H9 (cell line): ENCODE measurements around the gene ODAD4. TPM values are rescaled to one million over a fixed set of nuclear protein-coding genes. Genes with fewer than 3 reads are reported as not detected.

ENCODE experiments used
- DNase-seq: peaks from one replicate; pipeline ENCODE4 v3.0.0-alpha.2; 2017
- H2AFZ ChIP-seq: one replicate; pipeline ENCODE4 v1.6.1; 2013; ENCODE audit warnings: mild to moderate bottlenecking, low read length, control low read depth, moderate library complexity
- H2AK5ac ChIP-seq: 2 replicates; pipeline ENCODE4 v1.6.1; 2013; ENCODE audit warnings: low read length, control low read depth, mixed read lengths; ENCODE audit not compliant: insufficient read length
- H2BK120ac ChIP-seq: one replicate; pipeline ENCODE4 v1.6.1; 2013; ENCODE audit warnings: low read depth, mild to moderate bottlenecking, low read length, control low read depth, inconsistent platforms; ENCODE audit not compliant: poor library complexity, severe bottlenecking
- H2BK12ac ChIP-seq: 2 replicates; pipeline ENCODE4 v1.6.1; 2013; ENCODE audit warnings: low read length, control low read depth, mixed read lengths, low read depth; ENCODE audit not compliant: insufficient read length
- H2BK15ac ChIP-seq: 2 replicates; pipeline ENCODE4 v1.6.1; 2013; ENCODE audit warnings: low read depth, low read length, control low read depth
- H2BK20ac ChIP-seq: one replicate; pipeline ENCODE4 v1.6.1; 2013; ENCODE audit warnings: low read depth, mild to moderate bottlenecking, low read length, control low read depth, inconsistent platforms; ENCODE audit not compliant: poor library complexity, severe bottlenecking
- H2BK5ac ChIP-seq: 2 replicates; pipeline ENCODE4 v1.6.1; 2013; ENCODE audit warnings: low read length, control low read depth, mixed read lengths; ENCODE audit not compliant: insufficient read length
- H3K14ac ChIP-seq: 2 replicates; pipeline ENCODE4 v1.6.1; 2013; ENCODE audit warnings: low read length, control low read depth; ENCODE audit not compliant: insufficient read depth
- H3K18ac ChIP-seq: 2 replicates; pipeline ENCODE4 v1.6.1; 2013; ENCODE audit warnings: low read depth, mild to moderate bottlenecking, mixed read lengths, low read length, control low read depth; ENCODE audit not compliant: insufficient read length
- H3K23ac ChIP-seq: 2 replicates; pipeline ENCODE4 v1.6.1; 2013; ENCODE audit warnings: low read length, control low read depth, mixed read lengths, low read depth; ENCODE audit not compliant: insufficient read length
- H3K23me2 ChIP-seq: 2 replicates; pipeline ENCODE4 v1.6.1; 2013; ENCODE audit warnings: low read depth, mild to moderate bottlenecking, mixed read lengths, low read length, control low read depth; ENCODE audit not compliant: insufficient read length, poor library complexity, severe bottlenecking
- H3K27ac ChIP-seq: 2 replicates; pipeline ENCODE4 v1.5.1; 2013; ENCODE audit warnings: low read length, control low read depth, mixed read lengths, low read depth; ENCODE audit not compliant: insufficient read length
- H3K27me3 ChIP-seq: 2 replicates; pipeline ENCODE4 v1.6.1; 2013; ENCODE audit warnings: low read length, control low read depth, inconsistent platforms; ENCODE audit not compliant: insufficient read depth
- H3K4ac ChIP-seq: 2 replicates; pipeline ENCODE4 v1.6.1; 2013; ENCODE audit warnings: low read depth, mild to moderate bottlenecking, control low read depth, inconsistent platforms, low read length, moderate library complexity
- H3K4me1 ChIP-seq: 2 replicates; pipeline ENCODE4 v1.6.1; 2013; ENCODE audit warnings: low read length, control low read depth, inconsistent platforms; ENCODE audit not compliant: insufficient read depth
- H3K4me2 ChIP-seq: 2 replicates; pipeline ENCODE4 v1.6.1; 2013; ENCODE audit warnings: low read length, control low read depth, mixed read lengths; ENCODE audit not compliant: insufficient read length, insufficient read depth
- H3K56ac ChIP-seq: 2 replicates; pipeline ENCODE4 v1.6.1; 2013; ENCODE audit warnings: low read depth, mild to moderate bottlenecking, mixed read lengths, low read length, control low read depth; ENCODE audit not compliant: insufficient read length
- H3K79me1 ChIP-seq: 2 replicates; pipeline ENCODE4 v1.6.1; 2013; ENCODE audit warnings: low read depth, mild to moderate bottlenecking, moderate library complexity, low read length, control low read depth, inconsistent platforms; ENCODE audit not compliant: insufficient read depth, poor library complexity, severe bottlenecking
- H3K79me2 ChIP-seq: 2 replicates; pipeline ENCODE4 v1.6.1; 2013; ENCODE audit warnings: low read length, control low read depth, inconsistent platforms; ENCODE audit not compliant: insufficient read depth
- H3K9ac ChIP-seq: 2 replicates; pipeline ENCODE4 v1.6.1; 2013; ENCODE audit warnings: low read length, control low read depth, mixed read lengths; ENCODE audit not compliant: insufficient read length; ENCODE audit errors: extremely low read depth
- H3K9me3 ChIP-seq: one replicate; pipeline ENCODE4 v1.6.1; 2013; ENCODE audit warnings: low read depth, low read length, inconsistent platforms; ENCODE audit not compliant: control insufficient read depth
- H3T11ph ChIP-seq: one replicate; pipeline ENCODE4 v1.6.1; 2013; ENCODE audit warnings: mild to moderate bottlenecking, low read length, control low read depth, inconsistent platforms
- H4K20me1 ChIP-seq: one replicate; pipeline ENCODE4 v1.6.1; 2013; ENCODE audit not compliant: control insufficient read depth, insufficient read length, insufficient read depth
- H4K5ac ChIP-seq: 2 replicates; pipeline ENCODE4 v1.6.1; 2013; ENCODE audit warnings: low read depth, mild to moderate bottlenecking, mixed read lengths, low read length, control low read depth; ENCODE audit not compliant: insufficient read length
- H4K8ac ChIP-seq: replicated peaks from 2 replicates; pipeline ENCODE4 v1.6.1; 2013; ENCODE audit warnings: low read length, control low read depth, mixed read lengths, low read depth; ENCODE audit not compliant: insufficient read length
- H4K91ac ChIP-seq: 2 replicates; pipeline ENCODE4 v1.6.1; 2013; ENCODE audit warnings: low read depth, mild to moderate bottlenecking, moderate library complexity, mixed read lengths, low read length, control low read depth; ENCODE audit not compliant: insufficient read length
- H3K27ac Mint-ChIP-seq, 3 experiments: 2 replicates in 2 of 3; 3 replicates in 1 of 3; pipeline ENCODE4 v1.8.0; 2020 to 2021; ENCODE audit warnings: mixed read lengths in 3 of 3, mild to moderate bottlenecking in 1 of 3, moderate library complexity in 1 of 3
- H3K27me3 Mint-ChIP-seq: 2 replicates; pipeline ENCODE4 v1.8.0; 2021; ENCODE audit warnings: low read depth, mild to moderate bottlenecking, moderate library complexity, mixed read lengths
- H3K36me3 Mint-ChIP-seq, 3 experiments: 2 replicates in 2 of 3; 3 replicates in 1 of 3; pipeline ENCODE4 v1.8.0; 2020 to 2021; ENCODE audit warnings: low read depth in 3 of 3, mixed read lengths in 3 of 3; ENCODE audit not compliant: insufficient read depth in 1 of 3
- H3K4me1 Mint-ChIP-seq, 2 experiments: 2 replicates each; pipeline ENCODE4 v1.8.0; 2020; ENCODE audit warnings: mixed read lengths in 2 of 2
- H3K4me3 Mint-ChIP-seq, 2 experiments: 2 replicates in 1 of 2; 3 replicates in 1 of 2; pipeline ENCODE4 v1.8.0; 2020 to 2021; ENCODE audit warnings: mild to moderate bottlenecking in 2 of 2, mixed read lengths in 2 of 2, moderate library complexity in 1 of 2
- H3K9me3 Mint-ChIP-seq, 2 experiments: 2 replicates in 1 of 2; 3 replicates in 1 of 2; pipeline ENCODE4 v1.8.0; 2020; ENCODE audit warnings: mild to moderate bottlenecking in 2 of 2, mixed read lengths in 2 of 2, moderate library complexity in 1 of 2
- WGBS: extraction: QIAGEN DNeasy Blood & Tissue Kit; methylation state at CpG from one replicate; pipeline ENCODE4 v1.1.7; 2013; ENCODE audit warnings: missing lambda C conversion rate, low lambda C conversion rate, mixed read lengths; ENCODE audit not compliant: insufficient read length; ENCODE audit errors: extremely low coverage; 5-methylcytosine and 5-hydroxymethylcytosine counted together
- total RNA-seq: library from RNA; stranded (reverse); gene quantifications from 2 replicates; pipeline ENCODE4 v1.2.1, GENCODE V29; 2021
- TF ChIP-seq, protein P1 (sequence below): fragments of 200-600 bp; sonication (generic); conservative IDR thresholded peaks from 3 replicates; pipeline ENCODE4 v1.8.0; 2021; ENCODE audit warnings: antibody characterized with exemption, mild to moderate bottlenecking

Gene ODAD4
- total RNA-seq, 1 experiment from 2014 or later, result 2.1 TPM

DNA sequence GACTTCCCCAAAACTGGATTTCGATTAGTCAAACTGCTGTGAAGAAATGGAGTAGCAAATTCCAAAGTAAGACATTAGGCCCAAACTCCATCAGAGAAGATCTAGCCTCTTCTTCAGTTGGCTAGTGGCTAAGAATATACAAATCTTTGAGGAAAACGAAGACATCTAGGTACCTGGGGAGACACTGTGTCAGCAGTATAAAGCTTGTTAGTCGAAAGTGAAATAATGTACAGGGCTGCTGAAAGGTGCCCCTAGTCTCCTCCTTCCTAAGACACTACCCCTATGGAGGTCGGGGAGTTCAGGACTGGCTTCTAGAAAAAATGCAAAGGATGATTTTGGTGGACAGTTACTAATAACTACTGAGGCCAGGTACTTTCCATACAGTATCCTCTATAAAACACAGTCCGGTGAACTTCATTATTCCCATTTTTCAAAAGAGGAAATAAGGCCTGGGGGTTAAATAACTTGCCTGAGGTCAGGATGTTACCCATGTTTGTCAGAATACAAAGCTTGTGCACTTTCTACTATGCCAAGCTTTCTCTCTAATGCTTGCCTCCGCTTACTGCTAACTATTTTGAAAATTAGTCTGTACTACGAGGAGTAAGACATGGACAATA, 71.9 kb downstream of the ODAD4 start:
- Histone ChIP-seq H3K79me2 (peaks cover 5% of the 10 kb centered on the region; the same call in 1 of the 2 replicates), H2BK5ac (no peak overlapping the region), H3K18ac (no peak overlapping the region), H4K20me1 (no peaks in the 10 kb centered on the region), H3K27me3 (no peaks in the 10 kb centered on the region), H3K9ac (no peak overlapping the region), H4K91ac (no peak overlapping the region), H2BK15ac (no peak overlapping the region), H2BK120ac (no peak overlapping the region), H3K56ac (no peak overlapping the region), H3K23ac (no peak overlapping the region), H3K79me1 (no peaks in the 10 kb centered on the region), H3K9me3 (no peaks in the 10 kb centered on the region), H3T11ph (no peak overlapping the region), H4K5ac (no peak overlapping the region), H2AK5ac (no peak overlapping the region), H2BK12ac (no peak overlapping the region), H2BK20ac (no peak overlapping the region), H3K14ac (no peak overlapping the region), H3K4me1 (no peaks in the 10 kb centered on the region), H3K27ac (no peak overlapping the region), H2AFZ (no peak overlapping the region), H3K4ac (no peak overlapping the region), H3K4me2 (no peak overlapping the region), H4K8ac (no peak overlapping the region), H3K23me2 (no peaks in the 10 kb centered on the region)
- no peak overlapping the region for H3K4me3 Mint-ChIP-seq
- no peak for DNase-seq
- H3K4me1 Mint-ChIP-seq, result 0 out of 4 replicates have a peak, but pooled peaks cover 0 to 4% of the 10 kb centered on the region in 2 experiments
- peaks cover 23 to 59% (median 52%) of the 10 kb centered on the region in 3 experiments; a peak in 6 of 7 replicates for H3K36me3 Mint-ChIP-seq
- no peaks in the 10 kb centered on the region for H3K27me3 Mint-ChIP-seq
- no peak overlapping the region; a peak in 1 of 7 replicates for H3K27ac Mint-ChIP-seq
- no peaks in the 10 kb centered on the region for H3K9me3 Mint-ChIP-seq
- TF ChIP-seq, protein P1, sequence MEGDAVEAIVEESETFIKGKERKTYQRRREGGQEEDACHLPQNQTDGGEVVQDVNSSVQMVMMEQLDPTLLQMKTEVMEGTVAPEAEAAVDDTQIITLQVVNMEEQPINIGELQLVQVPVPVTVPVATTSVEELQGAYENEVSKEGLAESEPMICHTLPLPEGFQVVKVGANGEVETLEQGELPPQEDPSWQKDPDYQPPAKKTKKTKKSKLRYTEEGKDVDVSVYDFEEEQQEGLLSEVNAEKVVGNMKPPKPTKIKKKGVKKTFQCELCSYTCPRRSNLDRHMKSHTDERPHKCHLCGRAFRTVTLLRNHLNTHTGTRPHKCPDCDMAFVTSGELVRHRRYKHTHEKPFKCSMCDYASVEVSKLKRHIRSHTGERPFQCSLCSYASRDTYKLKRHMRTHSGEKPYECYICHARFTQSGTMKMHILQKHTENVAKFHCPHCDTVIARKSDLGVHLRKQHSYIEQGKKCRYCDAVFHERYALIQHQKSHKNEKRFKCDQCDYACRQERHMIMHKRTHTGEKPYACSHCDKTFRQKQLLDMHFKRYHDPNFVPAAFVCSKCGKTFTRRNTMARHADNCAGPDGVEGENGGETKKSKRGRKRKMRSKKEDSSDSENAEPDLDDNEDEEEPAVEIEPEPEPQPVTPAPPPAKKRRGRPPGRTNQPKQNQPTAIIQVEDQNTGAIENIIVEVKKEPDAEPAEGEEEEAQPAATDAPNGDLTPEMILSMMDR, result no peak
- WGBS, result no CpG with 5 or more reads among the region's 7 CpGs
